Smooth muscle cell (in vitro differentiated cells): ENCODE measurements around the gene ADGRB2. TPM values are rescaled to one million over a fixed set of nuclear protein-coding genes. Genes with fewer than 3 reads are reported as not detected.

Source experiments
- DNase-seq: peaks from one replicate; lab custom pipeline; 2025; ENCODE audit not compliant: unreplicated experiment; lab: John Stamatoyannopoulos, UW
- H2AFZ ChIP-seq: fragments of 200-600 bp; sonication (generic); 2 replicates; pipeline ENCODE4 v1.6.0; 2016; ENCODE audit warnings: antibody characterized with exemption, low read depth, mild to moderate bottlenecking
- H3F3A ChIP-seq: fragments of 200-600 bp; sonication (generic); 2 replicates; pipeline ENCODE4 v1.6.0; 2017; ENCODE audit warnings: antibody characterized with exemption, low read depth
- H3K27ac ChIP-seq: fragments of 200-600 bp; sonication (generic); 2 replicates; pipeline ENCODE4 v1.5.1; 2016; ENCODE audit warnings: low read depth, mild to moderate bottlenecking
- H3K27me3 ChIP-seq: fragments of 200-600 bp; sonication (generic); 2 replicates; pipeline ENCODE4 v1.6.1; 2016; ENCODE audit warnings: low read depth, mild to moderate bottlenecking
- H3K36me3 ChIP-seq: fragments of 200-600 bp; sonication (generic); 2 replicates; pipeline ENCODE4 v1.5.1; 2016; ENCODE audit warnings: low read depth
- H3K4me1 ChIP-seq: fragments of 200-600 bp; sonication (generic); 2 replicates; pipeline ENCODE4 v1.5.1; 2016; ENCODE audit warnings: low read depth
- H3K4me2 ChIP-seq: fragments of 200-600 bp; sonication (generic); 2 replicates; pipeline ENCODE4 v1.6.0; 2016; ENCODE audit warnings: mild to moderate bottlenecking
- H3K4me3 ChIP-seq: fragments of 200-600 bp; sonication (generic); 2 replicates; pipeline ENCODE4 v1.5.1; 2016; ENCODE audit warnings: mild to moderate bottlenecking
- H3K79me2 ChIP-seq: fragments of 200-600 bp; sonication (generic); 2 replicates; pipeline ENCODE4 v1.6.0; 2016; ENCODE audit warnings: low read depth, mild to moderate bottlenecking
- H3K9ac ChIP-seq: fragments of 200-600 bp; sonication (generic); 2 replicates; pipeline ENCODE4 v1.6.0; 2016; ENCODE audit warnings: low read depth
- H3K9me3 ChIP-seq: fragments of 200-600 bp; sonication (generic); replicated peaks from 2 replicates; pipeline ENCODE4 v1.5.1; 2016; ENCODE audit warnings: low read depth
- H4K20me1 ChIP-seq: fragments of 200-600 bp; sonication (generic); 2 replicates; pipeline ENCODE4 v1.6.0; 2016; ENCODE audit warnings: low read depth
- WGBS: methylation state at CpG from one replicate; pipeline ENCODE4 v1.1.7; 2016; ENCODE audit warnings: low lambda C conversion rate; 5-methylcytosine and 5-hydroxymethylcytosine counted together
- polyA plus RNA-seq: library from polyadenylated mRNA; unstranded; fragments of >200 nt; fragmentation: Nextera tagmentation; extraction: Ambion mirVana; gene quantifications from 2 replicates; pipeline ENCODE4 v1.2.1, GENCODE V29; 2016
- total RNA-seq: library from RNA; depleted of rRNA; stranded (reverse); fragments of >200 nt; gene quantifications from 2 replicates; pipeline ENCODE4 v1.2.3, GENCODE V29; 2014
- TF ChIP-seq, protein P1 (sequence below): fragments of 200-600 bp; sonication (generic); IDR thresholded peaks from 2 replicates; pipeline ENCODE4 v1.5.1; 2017; ENCODE audit warnings: borderline replicate concordance, mild to moderate bottlenecking, antibody characterized with exemption; ENCODE audit not compliant: insufficient read depth, poor library complexity, severe bottlenecking

Gene ADGRB2
- total and polyA plus RNA-seq, 2 experiments from 2014 or later: 8.8 to 9.4 TPM

DNA sequence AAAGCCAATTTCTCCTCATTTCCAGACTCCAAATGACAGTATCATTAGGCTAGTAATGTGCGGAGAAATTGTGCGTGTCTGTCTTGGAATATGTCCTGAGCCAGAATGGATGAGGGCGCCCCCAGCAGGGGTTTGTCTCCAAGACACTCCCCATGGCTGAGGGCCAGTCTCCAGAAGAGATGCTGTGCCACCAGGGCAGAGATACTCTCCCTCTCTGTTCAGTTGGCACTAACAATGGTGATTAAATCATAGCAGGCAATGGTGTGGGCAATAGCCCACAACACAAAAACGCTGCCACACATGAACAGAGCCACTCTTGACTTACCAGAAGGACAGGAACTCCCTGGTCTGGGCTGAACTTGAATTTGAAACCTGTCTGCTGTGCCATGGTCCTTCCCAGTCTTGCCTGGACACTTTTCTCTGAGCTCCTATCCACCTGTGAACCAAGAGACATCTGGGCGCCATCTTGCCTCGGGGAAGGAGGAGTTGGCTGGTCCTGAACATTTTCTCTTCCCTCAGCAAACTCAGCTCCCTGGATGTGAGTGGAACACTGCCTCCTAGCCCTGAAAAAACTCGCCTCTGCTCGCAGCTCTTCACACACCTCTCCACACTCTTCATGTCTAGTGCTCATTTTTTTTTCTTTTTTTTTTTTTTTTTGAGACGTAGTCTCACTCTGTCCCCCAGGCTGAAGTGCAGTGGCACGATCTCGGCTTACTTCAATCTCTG lies 14.8 kb upstream of the ADGRB2 start:
- no peak overlapping the region for H3K9ac ChIP-seq
- TF ChIP-seq, protein P1, sequence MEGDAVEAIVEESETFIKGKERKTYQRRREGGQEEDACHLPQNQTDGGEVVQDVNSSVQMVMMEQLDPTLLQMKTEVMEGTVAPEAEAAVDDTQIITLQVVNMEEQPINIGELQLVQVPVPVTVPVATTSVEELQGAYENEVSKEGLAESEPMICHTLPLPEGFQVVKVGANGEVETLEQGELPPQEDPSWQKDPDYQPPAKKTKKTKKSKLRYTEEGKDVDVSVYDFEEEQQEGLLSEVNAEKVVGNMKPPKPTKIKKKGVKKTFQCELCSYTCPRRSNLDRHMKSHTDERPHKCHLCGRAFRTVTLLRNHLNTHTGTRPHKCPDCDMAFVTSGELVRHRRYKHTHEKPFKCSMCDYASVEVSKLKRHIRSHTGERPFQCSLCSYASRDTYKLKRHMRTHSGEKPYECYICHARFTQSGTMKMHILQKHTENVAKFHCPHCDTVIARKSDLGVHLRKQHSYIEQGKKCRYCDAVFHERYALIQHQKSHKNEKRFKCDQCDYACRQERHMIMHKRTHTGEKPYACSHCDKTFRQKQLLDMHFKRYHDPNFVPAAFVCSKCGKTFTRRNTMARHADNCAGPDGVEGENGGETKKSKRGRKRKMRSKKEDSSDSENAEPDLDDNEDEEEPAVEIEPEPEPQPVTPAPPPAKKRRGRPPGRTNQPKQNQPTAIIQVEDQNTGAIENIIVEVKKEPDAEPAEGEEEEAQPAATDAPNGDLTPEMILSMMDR: no peak
- H2AFZ ChIP-seq: no peak overlapping the region
- H3K27me3 ChIP-seq: peaks cover 14% of the 10 kb centered on the region
- no peaks in the 10 kb centered on the region for H3K79me2 ChIP-seq
- H3K4me1 ChIP-seq: peaks cover 20% of the 10 kb centered on the region
- no peaks in the 10 kb centered on the region for H3F3A ChIP-seq
- H3K4me3 ChIP-seq: no peak overlapping the region
- 95% methylated on average over 11 of the region's 11 CpGs for WGBS
- H3K9me3 ChIP-seq: no peaks in the 10 kb centered on the region
- no peaks in the 10 kb centered on the region for H3K36me3 ChIP-seq
- no peak for DNase-seq
- no peak overlapping the region for H3K27ac ChIP-seq
- no peaks in the 10 kb centered on the region for H4K20me1 ChIP-seq
- H3K4me2 ChIP-seq: no peak overlapping the region

GRCh38 chr1:31776516-31776915 lies 12.4 kb upstream of the ADGRB2 start:
- Histone ChIP-seq H3K36me3 (no peaks in the 10 kb centered on the region), H2AFZ (no peak overlapping the region), H3K27ac (no peak overlapping the region), H3K4me3 (no peak overlapping the region), H3K27me3 (peaks cover 38% of the 10 kb centered on the region), H4K20me1 (no peaks in the 10 kb centered on the region), H3K4me1 (peaks cover 18% of the 10 kb centered on the region), H3K4me2 (no peak overlapping the region), H3K9me3 (no peaks in the 10 kb centered on the region), H3K79me2 (no peaks in the 10 kb centered on the region), H3F3A (no peaks in the 10 kb centered on the region), H3K9ac (no peak overlapping the region)
- TF ChIP-seq, protein P1: no peak
- WGBS: 71% methylated on average over 3 of the region's 3 CpGs
- no peak for DNase-seq

DNA sequence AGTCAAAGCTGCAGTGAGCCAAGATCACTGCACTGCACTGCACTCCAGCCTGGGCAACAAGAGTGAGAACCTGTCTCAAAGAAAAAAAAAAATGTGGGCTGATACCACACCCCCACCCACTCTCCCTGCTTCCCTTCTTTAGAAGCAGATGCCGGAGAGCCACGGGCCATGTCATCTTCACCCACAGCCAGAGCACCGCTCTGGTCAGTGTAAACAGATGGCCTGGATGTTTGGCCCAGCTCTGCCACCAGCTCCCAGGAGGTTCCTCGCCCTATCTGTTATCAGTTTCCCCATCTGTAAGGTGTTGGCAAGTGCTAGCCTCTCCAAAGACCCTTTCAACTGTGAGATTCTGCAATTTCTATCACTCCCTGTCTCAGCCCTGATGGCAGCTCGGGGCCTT lies 11.9 kb upstream of the ADGRB2 start:
- TF ChIP-seq, protein P1: no peak
- Histone ChIP-seq H4K20me1 (no peaks in the 10 kb centered on the region), H3K4me2 (no peak overlapping the region), H2AFZ (no peak overlapping the region), H3F3A (no peaks in the 10 kb centered on the region), H3K9ac (no peak overlapping the region), H3K36me3 (no peaks in the 10 kb centered on the region), H3K27me3 (peaks cover 38% of the 10 kb centered on the region), H3K79me2 (no peaks in the 10 kb centered on the region), H3K4me3 (no peak overlapping the region), H3K27ac (no peak overlapping the region), H3K9me3 (no peaks in the 10 kb centered on the region), H3K4me1 (peaks cover 13% of the 10 kb centered on the region)
- no peak for DNase-seq
- WGBS: 69% methylated on average over 5 of the region's 5 CpGs
